K562 (cell line): ENCODE measurements around the gene KARS1. TPM values are rescaled to one million over a fixed set of nuclear protein-coding genes. Genes with fewer than 3 reads are reported as not detected.

ENCODE experiments used
- CREB3 ChIP-seq: fragments of 450-650 bp; conservative IDR thresholded peaks from 2 replicates; pipeline ENCODE4 v1.6.1; 2016; ENCODE audit warnings: missing genetic modification characterization, low read depth, mild to moderate bottlenecking, missing compliant biosample characterization, moderate library complexity
- CTCFL ChIP-seq: IDR thresholded peaks from 2 replicates; pipeline ENCODE4 v1.6.1; 2011; ENCODE audit warnings: borderline replicate concordance, low read depth, mild to moderate bottlenecking, moderate library complexity, low read length; ENCODE audit not compliant: insufficient read depth, poor library complexity, severe bottlenecking
- ETV1 ChIP-seq: fragments of 450-650 bp; conservative IDR thresholded peaks from 2 replicates; pipeline ENCODE4 v1.6.1; 2016; ENCODE audit warnings: missing genetic modification characterization, control low read depth, low read depth, missing compliant biosample characterization
- HDGF ChIP-seq: fragments of 450-650 bp; IDR thresholded peaks from 2 replicates; pipeline ENCODE4 v1.6.1; 2016
- ILK ChIP-seq: fragments of 450-650 bp; IDR thresholded peaks from 2 replicates; pipeline ENCODE4 v1.6.1; 2016; ENCODE audit warnings: missing genetic modification characterization, low read depth, mild to moderate bottlenecking, missing compliant biosample characterization, moderate library complexity, borderline replicate concordance
- KLF6 ChIP-seq: fragments of 250-450 bp; sonication (Bioruptor Pico); IDR thresholded peaks from 2 replicates; pipeline ENCODE4 v1.4.0; 2020; ENCODE audit warnings: mild to moderate bottlenecking, moderate library complexity, borderline replicate concordance
- PHF21A ChIP-seq: fragments of 450-650 bp; IDR thresholded peaks from 2 replicates; pipeline ENCODE4 v1.6.1; 2017; ENCODE audit warnings: low read depth, borderline replicate concordance
- SOX6 ChIP-seq: fragments of 450-650 bp; IDR thresholded peaks from 2 replicates; pipeline ENCODE4 v1.6.1; 2014; ENCODE audit warnings: mild to moderate bottlenecking
- SREBF1 ChIP-seq: fragments of 150-350 bp; IDR thresholded peaks from 2 replicates; pipeline ENCODE4 v1.6.1; 2014; ENCODE audit warnings: antibody characterized with exemption, low read depth, low read length, borderline replicate concordance
- TRIM28 ChIP-seq: fragments of 450-650 bp; IDR thresholded peaks from 2 replicates; pipeline ENCODE4 v1.6.1; 2017
- ZFPM2 ChIP-seq: fragments of 250-450 bp; sonication (Bioruptor Pico); IDR thresholded peaks from 2 replicates; pipeline ENCODE4 v1.5.1; 2022; ENCODE audit warnings: mild to moderate bottlenecking
- ZNF408 ChIP-seq: fragments of 250-450 bp; sonication (Bioruptor Pico); IDR thresholded peaks from 2 replicates; pipeline ENCODE4 v1.4.0; 2020; ENCODE audit warnings: low read depth, mild to moderate bottlenecking, moderate library complexity
- polyA plus RNA-seq, 8 experiments: library from polyadenylated mRNA; depleted of rRNA in 4 of 8; stranded (reverse) in 5 of 8; unstranded in 3 of 8; fragments of >200 nt; fragmentation: Nextera tagmentation in 2 of 8; fragmentation: Illumina TruSeq in 1 of 8; extraction: Ambion mirVana in 2 of 8; extraction: Trizol in 1 of 8; gene quantifications; 2 replicates each; pipeline versions ENCODE4 v1.2.1 to v1.2.3, GENCODE V29; 2011 to 2014; ENCODE audit warnings: inconsistent platforms in 1 of 8, missing spikeins in 1 of 8
- total RNA-seq, 7 experiments: library from RNA; depleted of rRNA in 6 of 7; stranded (reverse); fragments of >200 nt in 6 of 7; fragmentation: Illumina TruSeq in 2 of 7; extraction: Trizol in 2 of 7; gene quantifications; 2 replicates each; pipeline versions ENCODE4 v1.2.1 to v1.2.3, GENCODE V29; 2011 to 2021; ENCODE audit warnings: low replicate concordance in 1 of 7
- TF ChIP-seq, protein P1 (sequence below): fragments of 250-450 bp; sonication (Bioruptor Pico); IDR thresholded peaks from 2 replicates; pipeline ENCODE4 v1.4.0; 2020; ENCODE audit warnings: mild to moderate bottlenecking, moderate library complexity, borderline replicate concordance
- TF ChIP-seq, protein P2 (sequence below), 2 experiments: IDR thresholded peaks; 2 replicates each; pipeline ENCODE4 v1.6.1; 2011; ENCODE audit warnings: borderline replicate concordance in 1 of 2, control low read depth in 1 of 2, low read depth in 1 of 2, low read length in 1 of 2, mild to moderate bottlenecking in 1 of 2, mixed read lengths in 1 of 2, moderate library complexity in 1 of 2; ENCODE audit not compliant: insufficient read depth in 1 of 2, insufficient read length in 1 of 2, poor library complexity in 1 of 2, severe bottlenecking in 1 of 2; ENCODE audit errors: extremely low read depth in 1 of 2
- TF ChIP-seq, protein P3 (sequence below): sonication (generic); formaldehyde crosslinking; IDR thresholded peaks from 2 replicates; pipeline ENCODE4 v1.8.1; 2023; ENCODE audit warnings: mild to moderate bottlenecking, missing genetic modification reagents

The KARS1 gene
- total and polyA plus RNA-seq, 9 of the 15 experiments (the other 6 are each of a cell fraction or from before 2014, with no cell fraction given): 223 to 386 (median 304) TPM

DNA sequence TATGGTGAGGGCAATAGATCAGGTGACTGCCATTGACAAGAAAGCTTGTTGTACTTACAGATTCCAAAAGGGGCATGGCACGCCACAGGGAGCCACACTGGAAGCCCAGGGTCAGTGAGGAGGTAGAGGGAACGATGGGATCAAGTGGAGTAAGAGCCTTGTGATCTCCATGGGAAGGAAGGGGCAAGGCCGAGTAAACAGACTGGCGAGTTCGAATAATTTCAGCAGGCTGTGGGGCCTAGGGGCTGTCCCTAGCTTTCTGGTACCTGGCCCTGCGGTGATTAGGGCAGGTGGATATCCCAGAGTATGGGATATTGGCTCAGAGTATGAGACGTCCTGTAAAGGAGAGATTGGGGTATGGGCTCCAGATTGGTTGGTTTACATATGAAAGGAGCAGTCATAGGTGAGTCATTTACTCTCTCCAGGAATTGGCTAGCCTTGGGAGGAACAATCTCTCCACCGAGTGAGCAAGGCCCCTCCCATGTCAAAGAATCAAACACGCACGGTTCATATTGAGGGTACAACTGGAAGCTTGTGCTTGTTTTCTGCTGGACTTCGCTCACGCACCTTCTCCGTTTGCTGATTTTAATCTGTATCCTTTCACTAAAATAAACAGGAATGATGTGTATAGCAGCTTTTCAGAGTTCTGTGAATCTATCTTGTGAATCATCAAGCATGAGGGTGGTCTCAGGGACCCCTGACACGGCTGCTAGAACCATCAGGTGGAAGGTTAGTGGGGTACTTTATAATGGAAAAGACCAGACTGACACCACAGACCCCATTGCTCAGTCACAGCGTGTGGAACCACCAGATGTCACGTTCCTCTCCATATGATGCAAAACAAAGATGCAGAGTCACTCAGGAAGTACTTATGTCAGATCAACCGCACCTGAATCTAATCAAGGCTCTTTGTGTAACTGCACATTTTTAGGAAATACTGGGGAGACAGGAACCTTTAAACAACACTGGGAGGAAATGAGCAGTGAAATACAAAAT, 53.3 kb downstream of the KARS1 start (continued):
- TF ChIP-seq TRIM28: no peak
- TF ChIP-seq PHF21A: peak; percentile 60; the same call in 1 of the 2 replicates
- TF ChIP-seq SREBF1: no peak
- no peak for TF ChIP-seq ILK (tag)
- no peak for TF ChIP-seq ZFPM2 (CRISPR knock-in tag)
- TF ChIP-seq, protein P1, sequence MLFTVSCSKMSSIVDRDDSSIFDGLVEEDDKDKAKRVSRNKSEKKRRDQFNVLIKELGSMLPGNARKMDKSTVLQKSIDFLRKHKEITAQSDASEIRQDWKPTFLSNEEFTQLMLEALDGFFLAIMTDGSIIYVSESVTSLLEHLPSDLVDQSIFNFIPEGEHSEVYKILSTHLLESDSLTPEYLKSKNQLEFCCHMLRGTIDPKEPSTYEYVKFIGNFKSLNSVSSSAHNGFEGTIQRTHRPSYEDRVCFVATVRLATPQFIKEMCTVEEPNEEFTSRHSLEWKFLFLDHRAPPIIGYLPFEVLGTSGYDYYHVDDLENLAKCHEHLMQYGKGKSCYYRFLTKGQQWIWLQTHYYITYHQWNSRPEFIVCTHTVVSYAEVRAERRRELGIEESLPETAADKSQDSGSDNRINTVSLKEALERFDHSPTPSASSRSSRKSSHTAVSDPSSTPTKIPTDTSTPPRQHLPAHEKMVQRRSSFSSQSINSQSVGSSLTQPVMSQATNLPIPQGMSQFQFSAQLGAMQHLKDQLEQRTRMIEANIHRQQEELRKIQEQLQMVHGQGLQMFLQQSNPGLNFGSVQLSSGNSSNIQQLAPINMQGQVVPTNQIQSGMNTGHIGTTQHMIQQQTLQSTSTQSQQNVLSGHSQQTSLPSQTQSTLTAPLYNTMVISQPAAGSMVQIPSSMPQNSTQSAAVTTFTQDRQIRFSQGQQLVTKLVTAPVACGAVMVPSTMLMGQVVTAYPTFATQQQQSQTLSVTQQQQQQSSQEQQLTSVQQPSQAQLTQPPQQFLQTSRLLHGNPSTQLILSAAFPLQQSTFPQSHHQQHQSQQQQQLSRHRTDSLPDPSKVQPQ (CRISPR knock-in tag): no peak
- TF ChIP-seq ZNF408 (CRISPR knock-in tag): no peak
- TF ChIP-seq, protein P2, sequence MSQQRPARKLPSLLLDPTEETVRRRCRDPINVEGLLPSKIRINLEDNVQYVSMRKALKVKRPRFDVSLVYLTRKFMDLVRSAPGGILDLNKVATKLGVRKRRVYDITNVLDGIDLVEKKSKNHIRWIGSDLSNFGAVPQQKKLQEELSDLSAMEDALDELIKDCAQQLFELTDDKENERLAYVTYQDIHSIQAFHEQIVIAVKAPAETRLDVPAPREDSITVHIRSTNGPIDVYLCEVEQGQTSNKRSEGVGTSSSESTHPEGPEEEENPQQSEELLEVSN (IDR thresholded peaks at IDR 0.05; ENCODE audit: borderline replicate concordance in 1 of 2, extremely low read depth in 1 of 2, insufficient read depth in 1 of 2, insufficient read length in 1 of 2, low read depth in 1 of 2, low read length in 1 of 2, poor library complexity in 1 of 2, severe bottlenecking in 1 of 2): peak; percentile 43 to 57
- TF ChIP-seq ETV1 (tag): peak; percentile 86
- TF ChIP-seq SOX6: peak; percentile 85
- TF ChIP-seq KLF6 (CRISPR knock-in tag): 0 out of 2 replicates have a peak, but pooled peaks have one; percentile 29
- no peak for TF ChIP-seq CTCFL
- TF ChIP-seq, protein P3, sequence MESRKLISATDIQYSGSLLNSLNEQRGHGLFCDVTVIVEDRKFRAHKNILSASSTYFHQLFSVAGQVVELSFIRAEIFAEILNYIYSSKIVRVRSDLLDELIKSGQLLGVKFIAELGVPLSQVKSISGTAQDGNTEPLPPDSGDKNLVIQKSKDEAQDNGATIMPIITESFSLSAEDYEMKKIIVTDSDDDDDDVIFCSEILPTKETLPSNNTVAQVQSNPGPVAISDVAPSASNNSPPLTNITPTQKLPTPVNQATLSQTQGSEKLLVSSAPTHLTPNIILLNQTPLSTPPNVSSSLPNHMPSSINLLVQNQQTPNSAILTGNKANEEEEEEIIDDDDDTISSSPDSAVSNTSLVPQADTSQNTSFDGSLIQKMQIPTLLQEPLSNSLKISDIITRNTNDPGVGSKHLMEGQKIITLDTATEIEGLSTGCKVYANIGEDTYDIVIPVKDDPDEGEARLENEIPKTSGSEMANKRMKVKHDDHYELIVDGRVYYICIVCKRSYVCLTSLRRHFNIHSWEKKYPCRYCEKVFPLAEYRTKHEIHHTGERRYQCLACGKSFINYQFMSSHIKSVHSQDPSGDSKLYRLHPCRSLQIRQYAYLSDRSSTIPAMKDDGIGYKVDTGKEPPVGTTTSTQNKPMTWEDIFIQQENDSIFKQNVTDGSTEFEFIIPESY (CRISPR knock-in tag): no peak
- TF ChIP-seq HDGF: no peak
- peak; percentile 89 for TF ChIP-seq CREB3 (tag)
